Psoas muscle (tissue), 8 donors: ENCODE results near the gene CNKSR3. TPM values are rescaled to one million over a fixed set of nuclear protein-coding genes. Genes with fewer than 3 reads are reported as not detected.

Experiments
- ATAC-seq, 4 donors: fragments of 200-7000 bp; cut with Tn5 transposase; one replicate each; pipeline ENCODE4 v1.9.1; 2020; ENCODE audit warnings: moderate library complexity in 3 of 4, mild to moderate bottlenecking in 2 of 4
- DNase-seq, 2 donors: peaks; one replicate each; pipeline ENCODE4 v3.0.0-alpha.2; 2020
- H3K27ac ChIP-seq: fragments of 200-600 bp; one replicate; pipeline ENCODE4 v1.8.0; 2022
- H3K27me3 ChIP-seq, 3 donors: fragments of 200-600 bp in 1 of 3; one replicate each; pipeline versions ENCODE4 v1.6.1 to v1.8.0; 2013 to 2022; ENCODE audit warnings: low read length in 2 of 3, mild to moderate bottlenecking in 2 of 3, moderate library complexity in 1 of 3; ENCODE audit not compliant: insufficient read depth in 3 of 3
- H3K36me3 ChIP-seq, 2 donors: fragments of 200-600 bp in 1 of 2; one replicate each; pipeline versions ENCODE4 v1.6.1 to v1.8.0; 2013 to 2022; ENCODE audit warnings: low read depth in 1 of 2, mild to moderate bottlenecking in 1 of 2, moderate library complexity in 1 of 2; ENCODE audit not compliant: insufficient read depth in 1 of 2
- H3K4me1 ChIP-seq: fragments of 200-600 bp; one replicate; pipeline ENCODE4 v1.8.0; 2022
- H3K4me3 ChIP-seq: fragments of 200-600 bp; one replicate; pipeline ENCODE4 v1.8.0; 2022; ENCODE audit warnings: mild to moderate bottlenecking
- H3K9me3 ChIP-seq: fragments of 200-600 bp; one replicate; pipeline ENCODE4 v1.8.0; 2022
- CTCF ChIP-seq: fragments of 200-600 bp; IDR thresholded peaks from one replicate; pipeline ENCODE4 v1.8.0; 2022; ENCODE audit warnings: antibody characterized with exemption
- WGBS, 3 donors: extraction: QIAGEN DNeasy Blood & Tissue Kit; methylation state at CpG; one replicate each; pipeline versions ENCODE4 v1.1.6 to v1.1.7; 2013; 5-methylcytosine and 5-hydroxymethylcytosine counted together
- intact Hi-C, 2 donors: fragments of 100-400 bp; cut with DNase I; formaldehyde crosslinking; loops; one replicate each; pipeline versions ENCODE4 v1.11.0 to v1.14.2; 2022
- polyA plus RNA-seq, 3 donors: library from polyadenylated mRNA; stranded (reverse); fragments of 200-250 nt; gene quantifications; one replicate each; pipeline ENCODE4 v1.2.3, GENCODE V29; 2013
- total RNA-seq, 4 donors: library from RNA; stranded (reverse); fragmentation: NEBNext Ultra II Directional in 2 of 4; extraction: Animal tissue kit (Norgen Biotek cat#: 25700) in 2 of 4; gene quantifications; one replicate each; pipeline versions ENCODE4 v1.2.1 to v1.2.4, GENCODE V29; 2021 to 2023
- donor health status: healthy with polysubstance abuse.
- donor health status: DM: no; HTN: no; CAD: no; lungs with moderate emphysema.
- donor health status: Bipolar disorder and iron deficiency.
- donor health status: healthy.
- donor health status: DM: yes; HTN: yes; CAD: no.
- donor health status: DM: no; HTN: no; CAD: no.
- donor health status: DM: no; HTN: no; CAD: no.
- donor health status: DM: yes; HTN: yes; CAD: no.

CNKSR3 gene
- total and polyA plus RNA-seq, 7 donors: 0.90 to 4.7 (median 2.3) TPM

GRCh38 chr6:154360476-154360875 is 150.0 kb downstream of the CNKSR3 start:
- no peak overlapping the region for H3K4me3 ChIP-seq
- H3K27me3 ChIP-seq: peaks cover 0 to 2% (median 0%) of the 10 kb centered on the region in 3 donors
- WGBS, 3 donors: 91 to 98% (median 96%) methylated on average over 3 of the region's 3 CpGs
- no peak for DNase-seq
- no peak for TF ChIP-seq CTCF
- no peaks in the 10 kb centered on the region for H3K36me3 ChIP-seq
- H3K27ac ChIP-seq: no peak overlapping the region
- H3K9me3 ChIP-seq: no peaks in the 10 kb centered on the region
- no peak for ATAC-seq
- intact Hi-C loops: no loop called here
- H3K4me1 ChIP-seq: no peaks in the 10 kb centered on the region

GRCh38 chr6:154359679-154360078 is 150.8 kb downstream of the CNKSR3 start:
- ATAC-seq: no peak
- Histone ChIP-seq H3K9me3 (no peaks in the 10 kb centered on the region), H3K27ac (no peak overlapping the region), H3K4me3 (no peak overlapping the region), H3K36me3 (no peaks in the 10 kb centered on the region), H3K27me3 (peaks cover 0 to under 1% (median 0%) of the 10 kb centered on the region in 3 donors), H3K4me1 (no peaks in the 10 kb centered on the region)
- no peak for TF ChIP-seq CTCF
- WGBS, 3 donors: 74 to 88% (median 77%) methylated on average over 4 of the region's 4 CpGs
- intact Hi-C loops: no loop called here
- DNase-seq: no peak

- Histone ChIP-seq H3K27me3 (no peaks in the 10 kb centered on the region), H3K4me3 (no peak overlapping the region), H3K27ac (no peak overlapping the region), H3K9me3 (no peaks in the 10 kb centered on the region), H3K36me3 (no peaks in the 10 kb centered on the region), H3K4me1 (no peaks in the 10 kb centered on the region)
- WGBS, 3 donors: 46 to 48% (median 47%) methylated on average over 10 of the region's 10 CpGs
- intact Hi-C loops: no loop called here
- DNase-seq (no peak), ATAC-seq (no peak)
- no peak for TF ChIP-seq CTCF
These were observed 151.3 kb downstream of the CNKSR3 start for GRCh38 chr6:154359161-154359574.

- intact Hi-C loops: no loop called here
- TF ChIP-seq CTCF: no peak
These were observed 152.4 kb downstream of the CNKSR3 start for GRCh38 chr6:154358019-154358545.

GRCh38 chr6:154356690-154357089 is 153.8 kb downstream of the CNKSR3 start, which contains the start of gene IPCEF1:
IPCEF1 (minus strand) TSS chr6:154356803; CDS start chr6:154265947, 90,856 bp downstream.
- no peaks in the 10 kb centered on the region for H3K9me3 ChIP-seq
- H3K27ac ChIP-seq: no peak within 1 kb of the TSS
- whole genome bisulfite sequencing, 3 donors: 72 to 83% (median 74%) methylated on average over 3 of the region's 3 CpGs
- no peaks in the 10 kb centered on the region for H3K27me3 ChIP-seq
- DNase-seq (no peak), ATAC-seq (no peak)
- H3K36me3 ChIP-seq: no peaks in the 10 kb centered on the region
- no peaks in the 10 kb centered on the region for H3K4me1 ChIP-seq
- no peak within 1 kb of the TSS for H3K4me3 ChIP-seq
- intact Hi-C loops: no loop called here
- TF ChIP-seq CTCF: no peak

More at GRCh38 chr6:154358019-154358545, 152.4 kb downstream of the CNKSR3 start:
- H3K9me3 ChIP-seq: no peaks in the 10 kb centered on the region
- DNase-seq (no peak), ATAC-seq (no peak)
- H3K27me3 ChIP-seq: no peaks in the 10 kb centered on the region
- no peak overlapping the region for H3K27ac ChIP-seq
- 91% methylated on average over 5 of the region's 5 CpGs for WGBS, 3 donors
- H3K36me3 ChIP-seq: no peaks in the 10 kb centered on the region
- H3K4me3 ChIP-seq: no peak overlapping the region
- no peaks in the 10 kb centered on the region for H3K4me1 ChIP-seq
